ENCODE data around the gene TRHDE.

The TRHDE gene

DNA sequence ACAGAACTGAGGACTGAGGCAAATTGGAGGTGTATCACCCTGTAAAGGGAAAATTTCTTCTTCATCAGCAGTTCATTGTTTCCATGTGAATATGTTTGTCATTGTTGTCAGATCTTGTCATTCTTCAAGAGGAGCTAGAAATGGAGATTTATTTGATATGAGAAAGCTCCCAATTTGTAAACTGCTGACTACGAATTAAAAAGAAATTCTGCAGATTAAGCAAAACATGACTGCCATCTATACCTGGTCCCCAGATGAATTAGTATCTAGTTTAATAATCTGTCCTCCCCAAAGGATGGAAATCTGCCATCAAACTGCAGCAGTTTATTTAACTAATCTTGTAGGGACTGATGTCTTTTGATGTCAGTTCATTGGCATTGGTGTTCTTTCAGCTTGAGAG is 162.8 kb downstream of the TRHDE start:
- Histone ChIP-seq H3K9ac (ENCODE audit: low read depth, low read length, poor library complexity) (no peak overlapping the region), H3K27me3 (ENCODE audit: control insufficient read depth in 3 of 3, insufficient read depth in 3 of 3, low read depth in 1 of 3, low read length in 3 of 3) (no peaks in the 10 kb centered on the region), H3K4me1 (ENCODE audit: control insufficient read depth in 2 of 2, insufficient read depth in 1 of 2, low read depth in 1 of 2, low read length in 2 of 2) (no peaks in the 10 kb centered on the region), H4K91ac (ENCODE audit: low read depth, low read length, poor library complexity) (no peak overlapping the region), H3K27ac (replicated peaks; ENCODE audit: low read length) (no peak overlapping the region), H2BK120ac (ENCODE audit: low read depth, low read length) (no peak overlapping the region), H2AK5ac (ENCODE audit: low read depth, low read length) (no peak overlapping the region), H2BK15ac (ENCODE audit: low read length) (no peak overlapping the region), H3K18ac (ENCODE audit: low read length) (no peak overlapping the region), H2AFZ (ENCODE audit: low read length) (no peak overlapping the region), H3K4me3 (ENCODE audit: low read length in 2 of 2) (no peak overlapping the region), H3K9me3 (replicated peaks in 1 of 2; ENCODE audit: control insufficient read depth in 2 of 2, insufficient read depth in 1 of 2, low read depth in 1 of 2, low read length in 2 of 2) (peaks cover 1 to 4% of the 10 kb centered on the region in 2 donors), H3K4me2 (ENCODE audit: insufficient read depth, low read length, poor library complexity, severe bottlenecking) (no peak overlapping the region), H3K79me1 (ENCODE audit: low read depth, low read length) (no peaks in the 10 kb centered on the region), H3K4ac (ENCODE audit: low read length) (no peak overlapping the region), H3K14ac (ENCODE audit: low read length) (no peak overlapping the region), H2BK5ac (ENCODE audit: low read length) (no peak overlapping the region), H4K8ac (ENCODE audit: low read depth, low read length) (no peak overlapping the region), H3K23ac (ENCODE audit: low read depth, low read length, poor library complexity) (no peak overlapping the region), H3K36me3 (replicated peaks in 1 of 2; ENCODE audit: control insufficient read depth in 2 of 2, insufficient read depth in 2 of 2, low read length in 2 of 2) (no peaks in the 10 kb centered on the region), H2BK12ac (ENCODE audit: low read length) (no peak overlapping the region)
- DNase-seq (ENCODE audit: low spot score): no peak
- no CpG with 5 or more reads among the region's 1 CpG for WGBS, 2 donors (ENCODE audit: extremely low coverage in 2 of 2, insufficient read length in 2 of 2, insufficient replicate concordance in 1 of 2)

DNA sequence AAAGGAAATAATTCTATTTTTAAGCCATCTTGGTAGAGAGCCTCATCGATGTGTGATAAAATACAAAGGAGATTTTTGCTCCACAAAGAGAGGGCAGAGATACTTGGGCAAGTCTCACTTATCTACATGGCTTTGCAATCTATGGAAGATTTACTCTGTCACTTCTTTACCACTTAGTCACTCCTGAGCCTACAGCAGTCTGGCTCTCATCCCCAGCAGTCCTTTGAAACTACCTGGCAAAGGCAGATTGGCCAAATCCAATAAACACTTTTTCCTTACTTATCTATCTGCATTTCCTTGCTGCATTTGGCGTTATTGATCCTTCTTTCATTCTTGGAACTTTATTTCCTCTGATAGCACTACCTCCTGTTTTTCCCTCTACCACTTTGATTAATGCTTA is 170.0 kb downstream of the TRHDE start:
- WGBS, 2 donors (ENCODE audit: extremely low coverage in 2 of 2, insufficient read length in 2 of 2, insufficient replicate concordance in 1 of 2): no CpG with 5 or more reads among the region's 2 CpGs

DNA sequence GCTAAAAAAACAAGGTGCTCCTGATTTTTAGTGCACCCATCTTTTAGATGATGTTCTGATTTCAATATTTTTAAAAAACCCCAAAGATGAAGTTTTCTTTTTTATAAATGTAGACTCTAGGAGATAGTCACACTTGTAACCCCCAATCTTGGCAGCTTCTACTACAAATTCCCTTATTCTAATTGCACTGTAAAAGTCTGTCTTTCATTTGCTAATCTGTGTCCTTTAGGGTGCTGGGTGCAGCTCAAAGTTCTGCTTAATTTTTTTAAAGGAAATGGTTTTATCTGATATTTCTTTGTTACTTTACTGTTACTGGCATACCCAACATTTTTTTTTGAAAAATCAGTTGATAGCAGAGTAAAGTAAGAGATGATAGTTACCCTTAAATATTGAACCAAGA is 172.0 kb downstream of the TRHDE start:
- H2BK5ac ChIP-seq (ENCODE audit: low read length): no peak overlapping the region
- H3K4me2 ChIP-seq (ENCODE audit: insufficient read depth, low read length, poor library complexity, severe bottlenecking): no peak overlapping the region
- H3K9ac ChIP-seq (ENCODE audit: low read depth, low read length, poor library complexity): no peak overlapping the region
- no peak overlapping the region for H3K4me3 ChIP-seq (ENCODE audit: low read length in 2 of 2)
- H2BK15ac ChIP-seq (ENCODE audit: low read length): no peak overlapping the region
- no peak overlapping the region for H2BK120ac ChIP-seq (ENCODE audit: low read depth, low read length)
- H3K23ac ChIP-seq (ENCODE audit: low read depth, low read length, poor library complexity): no peak overlapping the region
- no peaks in the 10 kb centered on the region for H3K79me1 ChIP-seq (ENCODE audit: low read depth, low read length)
- no peak overlapping the region for H2AFZ ChIP-seq (ENCODE audit: low read length)
- H3K14ac ChIP-seq (ENCODE audit: low read length): no peak overlapping the region
- no peaks in the 10 kb centered on the region for H3K4me1 ChIP-seq (ENCODE audit: control insufficient read depth in 2 of 2, insufficient read depth in 1 of 2, low read depth in 1 of 2, low read length in 2 of 2)
- H2AK5ac ChIP-seq (ENCODE audit: low read depth, low read length): no peak overlapping the region
- H3K18ac ChIP-seq (ENCODE audit: low read length): no peak overlapping the region
- H3K36me3 ChIP-seq (replicated peaks in 1 of 2; ENCODE audit: control insufficient read depth in 2 of 2, insufficient read depth in 2 of 2, low read length in 2 of 2): no peaks in the 10 kb centered on the region
- H3K27me3 ChIP-seq (ENCODE audit: control insufficient read depth in 3 of 3, insufficient read depth in 3 of 3, low read depth in 1 of 3, low read length in 3 of 3): no peaks in the 10 kb centered on the region
- no peaks in the 10 kb centered on the region for H3K9me3 ChIP-seq (replicated peaks in 1 of 2; ENCODE audit: control insufficient read depth in 2 of 2, insufficient read depth in 1 of 2, low read depth in 1 of 2, low read length in 2 of 2)
- no peak overlapping the region for H3K27ac ChIP-seq (replicated peaks; ENCODE audit: low read length)
- H2BK12ac ChIP-seq (ENCODE audit: low read length): no peak overlapping the region
- no peak overlapping the region for H3K4ac ChIP-seq (ENCODE audit: low read length)
- H4K91ac ChIP-seq (ENCODE audit: low read depth, low read length, poor library complexity): no peak overlapping the region
- no peak for DNase-seq (ENCODE audit: low spot score)
- H4K8ac ChIP-seq (ENCODE audit: low read depth, low read length): no peak overlapping the region

More for the DNA sequence above, 170.0 kb downstream of the TRHDE start:
- Histone ChIP-seq H3K27me3 (ENCODE audit: control insufficient read depth in 3 of 3, insufficient read depth in 3 of 3, low read depth in 1 of 3, low read length in 3 of 3) (no peaks in the 10 kb centered on the region), H3K4me1 (ENCODE audit: control insufficient read depth in 2 of 2, insufficient read depth in 1 of 2, low read depth in 1 of 2, low read length in 2 of 2) (no peaks in the 10 kb centered on the region), H2BK5ac (ENCODE audit: low read length) (no peak overlapping the region), H3K9me3 (replicated peaks in 1 of 2; ENCODE audit: control insufficient read depth in 2 of 2, insufficient read depth in 1 of 2, low read depth in 1 of 2, low read length in 2 of 2) (peaks cover 1 to 4% of the 10 kb centered on the region in 2 donors), H3K9ac (ENCODE audit: low read depth, low read length, poor library complexity) (no peak overlapping the region), H3K36me3 (replicated peaks in 1 of 2; ENCODE audit: control insufficient read depth in 2 of 2, insufficient read depth in 2 of 2, low read length in 2 of 2) (no peaks in the 10 kb centered on the region), H3K23ac (ENCODE audit: low read depth, low read length, poor library complexity) (no peak overlapping the region), H2BK12ac (ENCODE audit: low read length) (no peak overlapping the region), H3K79me1 (ENCODE audit: low read depth, low read length) (no peaks in the 10 kb centered on the region), H2AK5ac (ENCODE audit: low read depth, low read length) (no peak overlapping the region), H2BK120ac (ENCODE audit: low read depth, low read length) (no peak overlapping the region), H4K91ac (ENCODE audit: low read depth, low read length, poor library complexity) (no peak overlapping the region), H4K8ac (ENCODE audit: low read depth, low read length) (no peak overlapping the region), H2BK15ac (ENCODE audit: low read length) (no peak overlapping the region), H3K4me3 (ENCODE audit: low read length in 2 of 2) (no peak overlapping the region), H2AFZ (ENCODE audit: low read length) (no peak overlapping the region), H3K14ac (ENCODE audit: low read length) (no peak overlapping the region), H3K18ac (ENCODE audit: low read length) (no peak overlapping the region), H3K27ac (replicated peaks; ENCODE audit: low read length) (no peak overlapping the region), H3K4me2 (ENCODE audit: insufficient read depth, low read length, poor library complexity, severe bottlenecking) (no peak overlapping the region), H3K4ac (ENCODE audit: low read length) (no peak overlapping the region)
- no peak for DNase-seq (ENCODE audit: low spot score)

DNA sequence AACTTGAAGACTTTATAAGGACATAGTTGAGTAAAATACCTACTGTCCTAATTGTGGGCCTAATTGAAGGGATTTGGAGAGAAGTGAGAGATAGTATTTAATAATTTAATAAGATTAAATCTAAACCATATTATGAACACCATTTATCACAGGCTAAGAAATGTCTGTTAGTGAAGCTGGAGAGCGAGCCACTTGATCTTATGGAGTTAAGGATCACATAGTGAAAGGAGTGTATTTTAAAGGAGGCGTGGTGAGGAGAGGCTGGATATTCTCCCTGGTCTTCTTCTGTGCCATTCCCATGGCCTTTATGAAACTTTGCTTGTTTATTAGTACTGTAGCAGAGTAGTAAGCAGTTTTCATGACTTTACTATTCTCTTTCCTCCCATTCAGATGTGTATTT is 172.4 kb downstream of the TRHDE start:
- no peak for DNase-seq (ENCODE audit: low spot score)
- H2BK5ac ChIP-seq (ENCODE audit: low read length): no peak overlapping the region
- no peak overlapping the region for H2BK120ac ChIP-seq (ENCODE audit: low read depth, low read length)
- H4K91ac ChIP-seq (ENCODE audit: low read depth, low read length, poor library complexity): no peak overlapping the region
- no peak overlapping the region for H3K4me2 ChIP-seq (ENCODE audit: insufficient read depth, low read length, poor library complexity, severe bottlenecking)
- no peak overlapping the region for H2AK5ac ChIP-seq (ENCODE audit: low read depth, low read length)
- H3K27ac ChIP-seq (replicated peaks; ENCODE audit: low read length): no peak overlapping the region
- H3K36me3 ChIP-seq (replicated peaks in 1 of 2; ENCODE audit: control insufficient read depth in 2 of 2, insufficient read depth in 2 of 2, low read length in 2 of 2): no peaks in the 10 kb centered on the region
- no CpG with 5 or more reads among the region's 2 CpGs for WGBS, 2 donors (ENCODE audit: extremely low coverage in 2 of 2, insufficient read length in 2 of 2, insufficient replicate concordance in 1 of 2)
- no peaks in the 10 kb centered on the region for H3K27me3 ChIP-seq (ENCODE audit: control insufficient read depth in 3 of 3, insufficient read depth in 3 of 3, low read depth in 1 of 3, low read length in 3 of 3)
- no peak overlapping the region for H2BK12ac ChIP-seq (ENCODE audit: low read length)
- no peaks in the 10 kb centered on the region for H3K4me1 ChIP-seq (ENCODE audit: control insufficient read depth in 2 of 2, insufficient read depth in 1 of 2, low read depth in 1 of 2, low read length in 2 of 2)
- no peak overlapping the region for H2AFZ ChIP-seq (ENCODE audit: low read length)
- no peak overlapping the region for H3K9ac ChIP-seq (ENCODE audit: low read depth, low read length, poor library complexity)
- no peak overlapping the region for H4K8ac ChIP-seq (ENCODE audit: low read depth, low read length)
- H3K18ac ChIP-seq (ENCODE audit: low read length): no peak overlapping the region
- H3K14ac ChIP-seq (ENCODE audit: low read length): no peak overlapping the region
- H3K23ac ChIP-seq (ENCODE audit: low read depth, low read length, poor library complexity): no peak overlapping the region
- no peaks in the 10 kb centered on the region for H3K9me3 ChIP-seq (replicated peaks in 1 of 2; ENCODE audit: control insufficient read depth in 2 of 2, insufficient read depth in 1 of 2, low read depth in 1 of 2, low read length in 2 of 2)
- no peak overlapping the region for H3K4me3 ChIP-seq (ENCODE audit: low read length in 2 of 2)
- no peak overlapping the region for H3K4ac ChIP-seq (ENCODE audit: low read length)
- H2BK15ac ChIP-seq (ENCODE audit: low read length): no peak overlapping the region
- H3K79me1 ChIP-seq (ENCODE audit: low read depth, low read length): no peaks in the 10 kb centered on the region

Data from neuronal stem cell (in vitro differentiated cells).